GM18526 (cell line): Measurements from ENCODE around the gene BUD23.

Source experiments
- POLR2A ChIP-seq: IDR thresholded peaks from 3 replicates; pipeline ENCODE4 v1.6.1; 2011; ENCODE audit not compliant: insufficient read length; ENCODE audit errors: extremely low read depth

Gene BUD23

GRCh38 chr7:73652541-73652949 is 30.9 kb upstream of the BUD23 start:
- TF ChIP-seq POLR2A = no peak

GRCh38 chr7:73659983-73660382 is 23.4 kb upstream of the BUD23 start:
- no peak for TF ChIP-seq POLR2A

- no peak for TF ChIP-seq POLR2A
These were observed 20.4 kb upstream of the BUD23 start for GRCh38 chr7:73663033-73663432.

GRCh38 chr7:73667344-73668102 is 15.9 kb upstream of the BUD23 start, which contains the start of gene VPS37D:
Gene VPS37D, plus strand, starts transcription at chr7:73667831. Its CDS starts 128 bp downstream, at chr7:73667959.
- no peak for TF ChIP-seq POLR2A

GRCh38 chr7:73668103-73668885 is 15.1 kb upstream of the BUD23 start:
- TF ChIP-seq POLR2A = no peak

- no peak for TF ChIP-seq POLR2A
These were observed 14.5 kb upstream of the BUD23 start for GRCh38 chr7:73668886-73669230.

- no peak for TF ChIP-seq POLR2A
These were observed 14.1 kb upstream of the BUD23 start for GRCh38 chr7:73669288-73669701.

- TF ChIP-seq POLR2A = no peak
These were observed 13.5 kb upstream of the BUD23 start for GRCh38 chr7:73669858-73670385.

- TF ChIP-seq POLR2A = no peak
These were observed 12.1 kb upstream of the BUD23 start for GRCh38 chr7:73671322-73671661.

GRCh38 chr7:73671857-73672445 is 11.4 kb upstream of the BUD23 start:
- no peak for TF ChIP-seq POLR2A

- no peak for TF ChIP-seq POLR2A
These were observed 8.8 kb upstream of the BUD23 start for GRCh38 chr7:73674468-73675124.

GRCh38 chr7:73678862-73679261 is 4.5 kb upstream of the BUD23 start:
- TF ChIP-seq POLR2A = no peak

GRCh38 chr7:73679709-73680108 is 3.7 kb upstream of the BUD23 start:
- no peak for TF ChIP-seq POLR2A

- TF ChIP-seq POLR2A = no peak
These were observed 2.9 kb upstream of the BUD23 start for GRCh38 chr7:73680501-73680900.

GRCh38 chr7:73681031-73681430 is 2.4 kb upstream of the BUD23 start:
- no peak for TF ChIP-seq POLR2A

GRCh38 chr7:73682745-73683055 is 697 bp upstream of the BUD23 start:
- no peak for TF ChIP-seq POLR2A
